ENCODE results near the gene SZRD1.
A peak's percentile ranks its signal among the peaks of the same experiment; 100 is the strongest.

SZRD1 gene

GRCh38 chr1:16397120-16397519 is 30.1 kb downstream of the SZRD1 start:
- no peak for DNase-seq

- DNase-seq, result no peak
These were observed 31.4 kb downstream of the SZRD1 start for GRCh38 chr1:16398371-16398953.

GRCh38 chr1:16402742-16403141 is 35.7 kb downstream of the SZRD1 start:
- DNase-seq, result no peak

GRCh38 chr1:16405441-16405840 is 38.4 kb downstream of the SZRD1 start:
- no peak for DNase-seq

- DNase-seq, result no peak
These were observed 39.8 kb downstream of the SZRD1 start for GRCh38 chr1:16406868-16407267.

- no peak for DNase-seq
These were observed 42.6 kb downstream of the SZRD1 start for GRCh38 chr1:16409536-16410152.

GRCh38 chr1:16410803-16411202 is 43.8 kb downstream of the SZRD1 start:
- DNase-seq, result no peak

GRCh38 chr1:16413191-16413590 is 46.1 kb downstream of the SZRD1 start:
- no peak for DNase-seq

- no peak for DNase-seq
These were observed 51.9 kb downstream of the SZRD1 start for GRCh38 chr1:16418823-16419425.

GRCh38 chr1:16420424-16421118 is 53.5 kb downstream of the SZRD1 start:
- no peak for DNase-seq

- no peak for DNase-seq
These were observed 54.2 kb downstream of the SZRD1 start for GRCh38 chr1:16421201-16421600.

- no peak for DNase-seq
These were observed 55.0 kb downstream of the SZRD1 start for GRCh38 chr1:16422041-16422440.

GRCh38 chr1:16425125-16426025 is 58.3 kb downstream of the SZRD1 start:
- DNase-seq, result no peak

GRCh38 chr1:16430606-16431005 is 63.6 kb downstream of the SZRD1 start:
- peak; percentile 12 for DNase-seq

- no peak for DNase-seq
These were observed 66.0 kb downstream of the SZRD1 start for GRCh38 chr1:16433030-16433429.

GRCh38 chr1:16434007-16434406 is 67.0 kb downstream of the SZRD1 start:
- no peak for DNase-seq

- DNase-seq, result peak; percentile 48
These were observed 67.5 kb downstream of the SZRD1 start for GRCh38 chr1:16434501-16434900.

GRCh38 chr1:16436946-16437474 is 70.0 kb downstream of the SZRD1 start, which contains the start of gene SPATA21:
TSS of gene SPATA21 (minus strand) at chr1:16437424. CDS start at chr1:16431371, 6,053 bp downstream.
- DNase-seq, result no peak

GRCh38 chr1:16438516-16438915 is 71.5 kb downstream of the SZRD1 start:
- DNase-seq, result no peak

- no peak for DNase-seq
These were observed 71.9 kb downstream of the SZRD1 start for GRCh38 chr1:16438924-16439323.

GRCh38 chr1:16440131-16440469 is 73.1 kb downstream of the SZRD1 start:
- DNase-seq, result no peak

Data from fibroblast of skin of back (primary cell).